Keratinocyte (primary cell): ENCODE data around the gene ASB10.

Source experiments
- CTCF ChIP-seq, 3 experiments: IDR thresholded peaks in 1 of 3; conservative IDR thresholded peaks in 1 of 3; optimal IDR thresholded peaks in 1 of 3; 2 replicates in 2 of 3; 3 replicates in 1 of 3; pipeline versions ENCODE3 to v1.5.1; 2011; ENCODE audit warnings: low read length in 3 of 3, mild to moderate bottlenecking in 3 of 3, moderate library complexity in 2 of 3, control low read depth in 1 of 3, inconsistent platforms in 1 of 3; ENCODE audit not compliant: insufficient read depth in 2 of 3; ENCODE audit errors: extremely low read depth in 1 of 3
- EZH2 ChIP-seq: IDR thresholded peaks from one replicate; pipeline ENCODE4 v1.6.1; 2012; ENCODE audit warnings: inconsistent platforms, mild to moderate bottlenecking, low read length, moderate library complexity

GRCh38 chr7:151194188-151194587 lies 7.1 kb upstream of the ASB10 start:
- TF ChIP-seq EZH2 (no peak), CTCF (optimal IDR thresholded peaks at IDR 0.05 in 1 of 3, IDR thresholded peaks at IDR 0.05 in 1 of 3, conservative IDR thresholded peaks at IDR 0.05 in 1 of 3; ENCODE audit: extremely low read depth in 1 of 3, insufficient read depth in 2 of 3, low read length in 3 of 3) (no peak)
